GM10266 (cell line): Measurements from ENCODE around the gene HOXC10.

Source experiments
- DNase-seq: peaks from one replicate; pipeline ENCODE4 v3.0.0; 2012; ENCODE audit errors: extremely low spot score
- CTCF ChIP-seq: IDR thresholded peaks from 2 replicates; pipeline ENCODE4 v1.5.1; 2012; ENCODE audit warnings: mild to moderate bottlenecking, low read depth; ENCODE audit not compliant: control insufficient read depth, insufficient read depth; ENCODE audit errors: missing control alignments

Gene HOXC10

GRCh38 chr12:54037360-54038283 is 52.7 kb downstream of the HOXC10 start:
- TF ChIP-seq CTCF = no peak
- no peak for DNase-seq

- no peak for TF ChIP-seq CTCF
- no peak for DNase-seq
Observed at GRCh38 chr12:54038284-54038870, 53.4 kb downstream of the HOXC10 start.

- no peak for DNase-seq
- no peak for TF ChIP-seq CTCF
Observed at GRCh38 chr12:54038871-54039414, 54.0 kb downstream of the HOXC10 start.

- DNase-seq = no peak
- no peak for TF ChIP-seq CTCF
Observed at GRCh38 chr12:54039417-54040147, 54.6 kb downstream of the HOXC10 start.
